ENCODE measurements around the gene SAMD4A.

Gene SAMD4A

GRCh38 chr14:54645639-54646038 is 78.7 kb downstream of the SAMD4A start:
- ChIA-PET CTCF (no interaction called here), POLR2A (no interaction called here)
- DNase-seq (ENCODE audit: extremely low spot score), result no peak
- TF ChIP-seq FOXM1 (IDR thresholded peaks at IDR 0.05; ENCODE audit: borderline replicate concordance) (no peak), L3MBTL2 (conservative IDR thresholded peaks at IDR 0.05) (no peak), NFRKB (IDR thresholded peaks at IDR 0.05) (no peak), CTBP1 (IDR thresholded peaks at IDR 0.05; ENCODE audit: borderline replicate concordance) (no peak), PKNOX1 (IDR thresholded peaks at IDR 0.05) (no peak), FOXK2 (IDR thresholded peaks at IDR 0.05) (no peak), BHLHE40 (IDR thresholded peaks at IDR 0.05; ENCODE audit: borderline replicate concordance) (no peak)

- no peak for DNase-seq (ENCODE audit: extremely low spot score)
- TF ChIP-seq CTBP1 (IDR thresholded peaks at IDR 0.05; ENCODE audit: borderline replicate concordance) (no peak), ELF4 (IDR thresholded peaks at IDR 0.05) (no peak), NFRKB (IDR thresholded peaks at IDR 0.05) (no peak)
- ChIA-PET POLR2A (no interaction called here), CTCF (no interaction called here)
Observed at GRCh38 chr14:54646626-54647025, 79.7 kb downstream of the SAMD4A start.

- POLR2A ChIA-PET, result no interaction called here
- CTCF ChIA-PET, result interaction anchor here (0.7 kb wide), 1 partner anchor 44 kb away, joined by 3 read pairs; no protein-coding TSS in a partner anchor
- no peak for TF ChIP-seq CTBP1 (IDR thresholded peaks at IDR 0.05; ENCODE audit: borderline replicate concordance)
- DNase-seq (ENCODE audit: extremely low spot score), result no peak
Observed at GRCh38 chr14:54647378-54647777, 80.5 kb downstream of the SAMD4A start.

- TF ChIP-seq LEF1 (IDR thresholded peaks at IDR 0.05; ENCODE audit: borderline replicate concordance) (no peak), ARNT (IDR thresholded peaks at IDR 0.05) (no peak), L3MBTL2 (conservative IDR thresholded peaks at IDR 0.05) (no peak), TARDBP (IDR thresholded peaks at IDR 0.05) (no peak), FOXA1 (IDR thresholded peaks at IDR 0.05) (no peak), SP1 (IDR thresholded peaks at IDR 0.05) (no peak), HDGF (IDR thresholded peaks at IDR 0.05; ENCODE audit: borderline replicate concordance) (no peak), ZNF384 (IDR thresholded peaks at IDR 0.05) (no peak), FOXM1 (IDR thresholded peaks at IDR 0.05; ENCODE audit: borderline replicate concordance) (no peak), NFRKB (IDR thresholded peaks at IDR 0.05) (no peak), CTBP1 (IDR thresholded peaks at IDR 0.05; ENCODE audit: borderline replicate concordance) (no peak)
- POLR2A ChIA-PET, result no interaction called here
- DNase-seq (ENCODE audit: extremely low spot score), result no peak
- CTCF ChIA-PET, result no interaction called here
Observed at GRCh38 chr14:54649056-54649455, 82.1 kb downstream of the SAMD4A start.

- TF ChIP-seq ARNT (IDR thresholded peaks at IDR 0.05), result no peak
- TF ChIP-seq HDGF (IDR thresholded peaks at IDR 0.05; ENCODE audit: borderline replicate concordance), result no peak
- TF ChIP-seq FOXK2 (IDR thresholded peaks at IDR 0.05), result no peak
- TF ChIP-seq SP1 (IDR thresholded peaks at IDR 0.05), result no peak
- no peak for TF ChIP-seq BHLHE40 (IDR thresholded peaks at IDR 0.05; ENCODE audit: borderline replicate concordance)
- TF ChIP-seq ZNF384 (IDR thresholded peaks at IDR 0.05), result no peak
- no peak for TF ChIP-seq NFRKB (IDR thresholded peaks at IDR 0.05)
- TF ChIP-seq FOXA1 (IDR thresholded peaks at IDR 0.05), result no peak
- no peak for TF ChIP-seq CTBP1 (IDR thresholded peaks at IDR 0.05; ENCODE audit: borderline replicate concordance)
- no peak for TF ChIP-seq FOXM1 (IDR thresholded peaks at IDR 0.05; ENCODE audit: borderline replicate concordance)
- no peak for TF ChIP-seq SUZ12 (IDR thresholded peaks at IDR 0.05)
- TF ChIP-seq ELF4 (IDR thresholded peaks at IDR 0.05), result no peak
- CTCF ChIA-PET, result interaction anchor here (0.5 to 0.9 kb wide), 4 partner anchors 9 to 1527 kb away, joined by 3 to 4 read pairs (median 3); no protein-coding TSS in a partner anchor
- POLR2A ChIA-PET, result no interaction called here
Observed at GRCh38 chr14:54650331-54650958, 83.5 kb downstream of the SAMD4A start.

GRCh38 chr14:54650959-54651351 is 84.0 kb downstream of the SAMD4A start:
- ChIA-PET POLR2A (no interaction called here), CTCF (interaction anchor here (0.9 kb wide), 1 partner anchor 8 kb away, joined by 3 read pairs; no protein-coding TSS in a partner anchor)

More at GRCh38 chr14:54650331-54650958, 83.5 kb downstream of the SAMD4A start:
- DNase-seq (ENCODE audit: extremely low spot score), result no peak

GRCh38 chr14:54651649-54652048 is 84.7 kb downstream of the SAMD4A start:
- ChIA-PET POLR2A (interaction anchor here (1.0 to 1.3 kb wide), 2 partner anchors 85 to 86 kb away, joined by 3 to 4 read pairs; partner anchors contain the start of gene SAMD4A), CTCF (no interaction called here)
- DNase-seq (ENCODE audit: extremely low spot score), result no peak
- TF ChIP-seq ARNT (IDR thresholded peaks at IDR 0.05), result no peak
- no peak for TF ChIP-seq FOXK2 (IDR thresholded peaks at IDR 0.05)
- TF ChIP-seq FOXA1 (IDR thresholded peaks at IDR 0.05), result no peak
- TF ChIP-seq SUZ12 (IDR thresholded peaks at IDR 0.05), result no peak
- TF ChIP-seq SP1 (IDR thresholded peaks at IDR 0.05), result no peak
- TF ChIP-seq HDGF (IDR thresholded peaks at IDR 0.05; ENCODE audit: borderline replicate concordance), result no peak

More at GRCh38 chr14:54650959-54651351, 84.0 kb downstream of the SAMD4A start:
- no peak for DNase-seq (ENCODE audit: extremely low spot score)
- TF ChIP-seq PKNOX1 (IDR thresholded peaks at IDR 0.05) (no peak), NFRKB (IDR thresholded peaks at IDR 0.05) (no peak), FOXM1 (IDR thresholded peaks at IDR 0.05; ENCODE audit: borderline replicate concordance) (no peak), L3MBTL2 (conservative IDR thresholded peaks at IDR 0.05) (no peak), BHLHE40 (IDR thresholded peaks at IDR 0.05; ENCODE audit: borderline replicate concordance) (no peak)

Data from HEK293T (cell line).